IMR-90 (cell line): ENCODE measurements around the gene GNAT1. TPM values are rescaled to one million over a fixed set of nuclear protein-coding genes. Genes with fewer than 3 reads are reported as not detected.

Experiments
- ATAC-seq: fragments of 200-7000 bp; cut with Tn5 transposase; 2 replicates; pipeline ENCODE4 v1.9.1; 2020; ENCODE audit warnings: low read depth, mild to moderate bottlenecking, moderate library complexity
- BruUV-seq: library from RNA; stranded (reverse); fragments of 400-500 nt; replicated peaks from 2 replicates; lab custom pipeline; 2021; lab: Mats Ljungman, UMichigan
- CTCF ChIA-PET: fragments of 300-600 bp; formaldehyde crosslinking; extraction: SDS; loops from one replicate; lab custom pipeline; 2021; ENCODE audit warnings: antibody characterized with exemption; lab: Yijun Ruan, JAX
- POLR2A ChIA-PET: fragments of 300-600 bp; sonication (Branson Sonifier 250); formaldehyde crosslinking; loops from one replicate; lab custom pipeline; 2022; ENCODE audit warnings: antibody characterized with exemption; ENCODE audit not compliant: unreplicated experiment; lab: Charles Lee
- DNase-seq: peaks from one replicate; pipeline ENCODE4 v3.0.0; 2013
- H2AFZ ChIP-seq: replicated peaks from 2 replicates; pipeline ENCODE3; 2013; ENCODE audit warnings: low read length, mild to moderate bottlenecking; ENCODE audit not compliant: poor library complexity
- H2AK5ac ChIP-seq: 2 replicates; pipeline ENCODE4 v1.6.1; 2013; ENCODE audit warnings: low read depth, low read length, inconsistent platforms
- H2AK9ac ChIP-seq: replicated peaks from 2 replicates; pipeline ENCODE3; 2013; ENCODE audit warnings: mild to moderate bottlenecking, low read depth, low read length, moderate library complexity; ENCODE audit not compliant: poor library complexity
- H2BK120ac ChIP-seq: 2 replicates; pipeline ENCODE4 v1.6.1; 2013; ENCODE audit warnings: low read depth, low read length, inconsistent platforms
- H2BK15ac ChIP-seq: 3 replicates; pipeline ENCODE4 v1.6.1; 2013; ENCODE audit warnings: low read depth, low read length, inconsistent platforms
- H2BK20ac ChIP-seq: 2 replicates; pipeline ENCODE4 v1.6.1; 2013; ENCODE audit warnings: low read depth, mild to moderate bottlenecking, inconsistent platforms, low read length, moderate library complexity
- H2BK5ac ChIP-seq: 2 replicates; pipeline ENCODE4 v1.6.1; 2013; ENCODE audit warnings: mild to moderate bottlenecking, low read depth, low read length, inconsistent platforms; ENCODE audit not compliant: poor library complexity, severe bottlenecking
- H3K14ac ChIP-seq: replicated peaks from 2 replicates; pipeline ENCODE4 v1.6.1; 2013; ENCODE audit warnings: low read depth, low read length, inconsistent platforms
- H3K18ac ChIP-seq: 2 replicates; pipeline ENCODE4 v1.6.1; 2013; ENCODE audit warnings: low read depth, low read length, control low read depth
- H3K23ac ChIP-seq: 2 replicates; pipeline ENCODE4 v1.6.1; 2013; ENCODE audit warnings: low read depth, low read length, inconsistent platforms
- H3K27ac ChIP-seq: 2 replicates; pipeline ENCODE4 v1.5.1; 2013; ENCODE audit warnings: mild to moderate bottlenecking, control low read depth, low read length; ENCODE audit not compliant: insufficient read depth
- H3K27me3 ChIP-seq: 2 replicates; pipeline ENCODE4 v1.6.1; 2013; ENCODE audit warnings: low read length; ENCODE audit not compliant: control insufficient read depth, insufficient read depth
- H3K36me3 ChIP-seq: 2 replicates; pipeline ENCODE4 v1.6.1; 2013; ENCODE audit warnings: low read length, mixed read lengths; ENCODE audit not compliant: control insufficient read depth, insufficient read depth
- H3K4ac ChIP-seq: 2 replicates; pipeline ENCODE4 v1.6.1; 2013; ENCODE audit warnings: low read depth, low read length, inconsistent platforms
- H3K4me1 ChIP-seq: 2 replicates; pipeline ENCODE4 v1.6.1; 2013; ENCODE audit warnings: low read length, mixed read lengths; ENCODE audit not compliant: control insufficient read depth, insufficient read depth
- H3K4me2 ChIP-seq: 2 replicates; pipeline ENCODE4 v1.6.1; 2013; ENCODE audit warnings: low read depth, mild to moderate bottlenecking, control low read depth, low read length, moderate library complexity
- H3K4me3 ChIP-seq: 2 replicates; pipeline ENCODE4 v1.5.1; 2013; ENCODE audit warnings: low read depth, mild to moderate bottlenecking, control low read depth, low read length, moderate library complexity; ENCODE audit not compliant: insufficient read depth
- H3K56ac ChIP-seq: 2 replicates; pipeline ENCODE4 v1.6.1; 2013; ENCODE audit warnings: low read length, inconsistent platforms; ENCODE audit not compliant: insufficient read depth; ENCODE audit errors: extremely low read depth
- H3K79me1 ChIP-seq, 2 experiments: 2 replicates each; pipeline ENCODE4 v1.6.1; 2013; ENCODE audit warnings: low read length in 2 of 2, inconsistent platforms in 1 of 2, low read depth in 1 of 2
- H3K9ac ChIP-seq: 2 replicates; pipeline ENCODE4 v1.6.1; 2013; ENCODE audit warnings: low read depth, low read length, control low read depth
- H3K9me1 ChIP-seq: 2 replicates; pipeline ENCODE4 v1.6.1; 2013; ENCODE audit warnings: low read length, inconsistent platforms; ENCODE audit not compliant: insufficient read depth
- H3K9me3 ChIP-seq: 2 replicates; pipeline ENCODE4 v1.6.1; 2013; ENCODE audit warnings: low read length; ENCODE audit not compliant: control insufficient read depth, insufficient read depth
- H4K20me1 ChIP-seq: 2 replicates; pipeline ENCODE4 v1.6.1; 2013; ENCODE audit warnings: low read length, inconsistent platforms; ENCODE audit not compliant: insufficient read depth
- H4K5ac ChIP-seq: 2 replicates; pipeline ENCODE4 v1.6.1; 2013; ENCODE audit warnings: mild to moderate bottlenecking, low read depth, low read length, control low read depth
- H4K8ac ChIP-seq, 2 experiments: 2 replicates each; pipeline ENCODE4 v1.6.1; 2013; ENCODE audit warnings: low read depth in 2 of 2, low read length in 2 of 2, control low read depth in 1 of 2, inconsistent platforms in 1 of 2
- H4K91ac ChIP-seq: 2 replicates; pipeline ENCODE4 v1.6.1; 2013; ENCODE audit warnings: low read depth, low read length, inconsistent platforms; ENCODE audit not compliant: insufficient read depth
- CHD1 ChIP-seq: IDR thresholded peaks from 2 replicates; pipeline ENCODE4 v1.6.1; 2012; ENCODE audit warnings: low read depth, low read length, improper control_type of control experiment
- FOS ChIP-seq: fragments of 150-350 bp; IDR thresholded peaks from 2 replicates; pipeline ENCODE4 v1.6.1; 2016; ENCODE audit warnings: low read depth, low read length
- MAZ ChIP-seq: IDR thresholded peaks from 2 replicates; pipeline ENCODE4 v1.6.1; 2012; ENCODE audit warnings: low read depth, mild to moderate bottlenecking, low read length, improper control_type of control experiment, moderate library complexity, borderline replicate concordance
- POLR2A ChIP-seq: IDR thresholded peaks from 2 replicates; pipeline ENCODE4 v1.6.1; 2012; ENCODE audit warnings: mild to moderate bottlenecking, low read depth, low read length
- SMC3 ChIP-seq: fragments of 150-350 bp; IDR thresholded peaks from 2 replicates; pipeline ENCODE4 v1.6.1; 2016; ENCODE audit warnings: low read depth, mild to moderate bottlenecking, antibody characterized with exemption, low read length, moderate library complexity
- WGBS, 2 experiments: methylation state at CpG; one replicate each; pipeline versions ENCODE4 v1.1.5 to v1.1.7; 2013; ENCODE audit warnings: missing lambda C conversion rate in 2 of 2; ENCODE audit not compliant: insufficient read length in 1 of 2; ENCODE audit errors: extremely low coverage in 2 of 2; 5-methylcytosine and 5-hydroxymethylcytosine counted together
- dilution Hi-C: fragments of 300-500 bp; cut with HindIII; formaldehyde crosslinking; loops from one replicate; pipeline ENCODE4 v1.14.3; 2018; ENCODE audit warnings: low sequenced_read_pairs; ENCODE audit not compliant: unreplicated experiment
- in situ Hi-C: fragments of 300-500 bp; cut with MboI; formaldehyde crosslinking; loops from 3 replicates; pipeline ENCODE4 v1.14.3; 2019; ENCODE audit warnings: low sequenced_read_pairs, inconsistent platforms, mixed read lengths
- intact Hi-C: fragments of 100-400 bp; cut with micrococcal nuclease; formaldehyde crosslinking; loops from 2 replicates; pipeline ENCODE4 v1.10.0; 2022
- polyA plus RNA-seq, 3 experiments: library from polyadenylated mRNA; depleted of rRNA; stranded (reverse); fragments of >200 nt; gene quantifications; 2 replicates each; pipeline ENCODE4 v1.2.3, GENCODE V29; 2012; ENCODE audit warnings: low replicate concordance in 1 of 3
- total RNA-seq: library from RNA; depleted of rRNA; stranded (reverse); fragments of >200 nt; gene quantifications from 2 replicates; pipeline ENCODE4 v1.2.3, GENCODE V29; 2012

The GNAT1 gene
- total and polyA plus RNA-seq, 2 of the 4 experiments (the other 2 are of a cell fraction) = not detected

GRCh38 chr3:50194903-50195500 is 3.6 kb downstream of the GNAT1 start:
- Histone ChIP-seq H4K20me1 (peaks cover 4% of the 10 kb centered on the region; the same call in 1 of the 2 replicates), H4K91ac (no peak overlapping the region), H3K27ac (no peak overlapping the region), H2AFZ (peak overlapping the region; percentile 88), H4K8ac (no peak overlapping the region), H3K4me2 (peak overlapping the region; percentile 81), H3K9me1 (no peaks in the 10 kb centered on the region), H3K9me3 (no peaks in the 10 kb centered on the region), H2BK15ac (no peak overlapping the region), H3K27me3 (peaks cover 32% of the 10 kb centered on the region), H4K5ac (no peak overlapping the region), H2BK120ac (no peak overlapping the region), H3K79me1 (no peaks in the 10 kb centered on the region), H2AK5ac (no peak overlapping the region), H2AK9ac (no peak overlapping the region), H3K4me1 (no peaks in the 10 kb centered on the region), H3K23ac (no peak overlapping the region), H3K4me3 (peak overlapping the region; percentile 1; the same call in 1 of the 2 replicates), H2BK5ac (no peak overlapping the region), H3K56ac (no peak overlapping the region), H3K36me3 (no peaks in the 10 kb centered on the region), H3K14ac (no peak overlapping the region), H3K9ac (no peak overlapping the region), H3K18ac (no peak overlapping the region), H3K4ac (no peak overlapping the region), H2BK20ac (no peak overlapping the region)
- no TSS peak for BruUV-seq
- dilution Hi-C loops (no loop called here), in situ Hi-C loops (loop anchor here (5.0 kb wide), 2 partner anchors 32 to 77 kb away; no protein-coding TSS in a partner anchor), intact Hi-C loops (loop anchor here (1.0 kb wide), 1 partner anchor 129 kb away; no protein-coding TSS in a partner anchor)
- POLR2A ChIA-PET = interaction anchor here (0.5 kb wide), 1 partner anchor 49 kb away, joined by 3 read pairs; no protein-coding TSS in a partner anchor
- WGBS, 2 experiments = 59% methylated on average over 11 of the region's 14 CpGs; no CpG with 5 or more reads in 1 of the 2 experiments
- DNase-seq = no peak
- CTCF ChIA-PET = interaction anchor here (0.6 to 3.0 kb wide), 7 partner anchors 14 to 133 kb away, joined by 3 to 22 read pairs (median 4); partner anchors contain the start of gene TUSC2
- ATAC-seq = peak; percentile 35
- no peak for TF ChIP-seq MAZ
- no peak for TF ChIP-seq POLR2A
- no peak for TF ChIP-seq SMC3
- no peak for TF ChIP-seq FOS
- TF ChIP-seq CHD1 = no peak
